HepG2 (cell line): ENCODE results near the gene ZMIZ1. TPM values are rescaled to one million over a fixed set of nuclear protein-coding genes. Genes with fewer than 3 reads are reported as not detected.
A peak's percentile ranks its signal among the peaks of the same experiment; 100 is the strongest.

ENCODE experiments used
- ARID4A ChIP-seq: sonication (generic); formaldehyde crosslinking; IDR thresholded peaks from 2 replicates; pipeline ENCODE4 v1.5.0; 2020; ENCODE audit warnings: mild to moderate bottlenecking, missing genetic modification reagents, borderline replicate concordance
- BORCS8-MEF2B ChIP-seq: sonication (generic); formaldehyde crosslinking; IDR thresholded peaks from 2 replicates; pipeline ENCODE4 v1.8.0; 2022; ENCODE audit warnings: mild to moderate bottlenecking, missing genetic modification reagents
- CAMTA2 ChIP-seq: sonication (generic); formaldehyde crosslinking; IDR thresholded peaks from 2 replicates; pipeline ENCODE4 v1.4.0; 2020; ENCODE audit warnings: mild to moderate bottlenecking, missing genetic modification reagents, borderline replicate concordance
- CC2D1A ChIP-seq: sonication (generic); formaldehyde crosslinking; IDR thresholded peaks from 2 replicates; pipeline ENCODE4 v1.8.1; 2023; ENCODE audit warnings: mild to moderate bottlenecking, missing genetic modification reagents
- FOXO4 ChIP-seq: sonication (generic); formaldehyde crosslinking; conservative IDR thresholded peaks from 2 replicates; pipeline ENCODE4 v1.8.1; 2023; ENCODE audit warnings: missing genetic modification reagents
- HINFP ChIP-seq: sonication (generic); formaldehyde crosslinking; IDR thresholded peaks from 2 replicates; pipeline ENCODE4 v1.4.0; 2020; ENCODE audit warnings: low read depth, mild to moderate bottlenecking, missing genetic modification reagents
- JUND ChIP-seq: sonication (generic); formaldehyde crosslinking; IDR thresholded peaks from 2 replicates; pipeline ENCODE4 v1.8.0; 2022; ENCODE audit warnings: mild to moderate bottlenecking, missing genetic modification reagents
- LCORL ChIP-seq, 2 experiments: fragments of 450-650 bp in 1 of 2; sonication (generic) in 1 of 2; formaldehyde crosslinking in 1 of 2; IDR thresholded peaks; 2 replicates each; pipeline versions ENCODE4 v1.5.0 to v1.6.1; 2017 to 2020; ENCODE audit warnings: antibody characterized with exemption in 1 of 2, missing genetic modification reagents in 1 of 2
- MBD4 ChIP-seq: IDR thresholded peaks from 2 replicates; pipeline ENCODE4 v1.6.1; 2012; ENCODE audit warnings: low read length, inconsistent platforms, borderline replicate concordance
- RFXANK ChIP-seq: IDR thresholded peaks from 2 replicates; pipeline ENCODE4 v1.6.1; 2016
- SP4 ChIP-seq: sonication (generic); formaldehyde crosslinking; IDR thresholded peaks from 2 replicates; pipeline ENCODE4 v1.8.1; 2023; ENCODE audit warnings: mild to moderate bottlenecking, missing genetic modification reagents
- ZNF34 ChIP-seq: sonication (generic); formaldehyde crosslinking; IDR thresholded peaks from 2 replicates; pipeline ENCODE4 v1.4.0; 2020; ENCODE audit warnings: mild to moderate bottlenecking, missing genetic modification reagents, borderline replicate concordance
- ZNF343 ChIP-seq: sonication (generic); formaldehyde crosslinking; IDR thresholded peaks from 2 replicates; pipeline ENCODE4 v1.4.0; 2020; ENCODE audit warnings: mild to moderate bottlenecking, missing genetic modification reagents
- ZNF564 ChIP-seq: sonication (generic); formaldehyde crosslinking; IDR thresholded peaks from 2 replicates; pipeline ENCODE4 v1.8.1; 2023; ENCODE audit warnings: mild to moderate bottlenecking, missing genetic modification reagents
- ZNF605 ChIP-seq: sonication (generic); formaldehyde crosslinking; IDR thresholded peaks from 2 replicates; pipeline ENCODE4 v1.8.0; 2022; ENCODE audit warnings: mild to moderate bottlenecking, missing genetic modification reagents
- ZNF644 ChIP-seq: IDR thresholded peaks from 2 replicates; pipeline ENCODE4 v1.6.1; 2016; ENCODE audit warnings: low read depth
- ZNF737 ChIP-seq: sonication (generic); formaldehyde crosslinking; IDR thresholded peaks from 2 replicates; pipeline ENCODE4 v1.5.0; 2020; ENCODE audit warnings: missing genetic modification reagents, mild to moderate bottlenecking, borderline replicate concordance
- ZNF792 ChIP-seq: IDR thresholded peaks from 2 replicates; pipeline ENCODE4 v1.6.1; 2016
- ZSCAN12 ChIP-seq: sonication (generic); formaldehyde crosslinking; IDR thresholded peaks from 2 replicates; pipeline ENCODE4 v1.9.0; 2021; ENCODE audit warnings: mild to moderate bottlenecking, missing genetic modification reagents
- ZSCAN20 ChIP-seq: sonication (generic); formaldehyde crosslinking; IDR thresholded peaks from 2 replicates; pipeline ENCODE4 v1.4.0; 2020; ENCODE audit warnings: missing genetic modification reagents, mild to moderate bottlenecking, borderline replicate concordance
- polyA plus RNA-seq, 8 experiments: library from polyadenylated mRNA; depleted of rRNA in 3 of 8; stranded (reverse) in 7 of 8; unstranded in 1 of 8; fragments of >200 nt; fragmentation: Illumina TruSeq in 4 of 8; extraction: Trizol in 4 of 8; gene quantifications; 2 replicates each; pipeline versions ENCODE4 v1.2.1 to v1.2.3, GENCODE V29; 2011 to 2016; ENCODE audit warnings: low read depth in 4 of 8, missing spikeins in 1 of 8, mixed read lengths in 1 of 8; ENCODE audit not compliant: insufficient read depth in 1 of 8
- total RNA-seq, 5 experiments: library from RNA; depleted of rRNA; stranded (reverse); fragments of >200 nt; fragmentation: Illumina TruSeq; extraction: Trizol; gene quantifications; 2 replicates each; pipeline ENCODE4 v1.2.3, GENCODE V29; 2016; ENCODE audit warnings: low read depth in 1 of 5
- TF ChIP-seq, protein P1 (sequence below): sonication (generic); formaldehyde crosslinking; IDR thresholded peaks from 2 replicates; pipeline ENCODE4 v1.4.0; 2020; ENCODE audit warnings: mild to moderate bottlenecking, missing genetic modification reagents
- TF ChIP-seq, protein P2 (sequence below): sonication (generic); formaldehyde crosslinking; IDR thresholded peaks from 2 replicates; pipeline ENCODE4 v1.5.0; 2020; ENCODE audit warnings: missing genetic modification reagents

Gene ZMIZ1
- total and polyA plus RNA-seq, 2 of the 13 experiments (the other 11 are each of a cell fraction or from before 2014, with no cell fraction given) = 5.3 to 10.2 TPM

GRCh38 chr10:79188154-79188965 is 119.6 kb downstream of the ZMIZ1 start (continued):
- TF ChIP-seq ZNF737 (CRISPR knock-in tag) (no peak), FOXO4 (CRISPR knock-in tag) (no peak), ZNF644 (0 out of 2 replicates have a peak, but pooled peaks have one; percentile 37), LCORL (IDR thresholded peaks at IDR 0.05) (no peak), LCORL (CRISPR knock-in tag; IDR thresholded peaks at IDR 0.05) (peak; percentile 88), ZSCAN20 (CRISPR knock-in tag) (no peak), RFXANK (CRISPR knock-in tag) (no peak), ZNF564 (CRISPR knock-in tag) (no peak), ZNF605 (peak; percentile 23; the same call in 1 of the 2 replicates), MBD4 (no peak), ZSCAN12 (CRISPR knock-in tag) (no peak), ZNF34 (no peak), CC2D1A (CRISPR knock-in tag) (no peak), BORCS8-MEF2B (no peak), ARID4A (CRISPR knock-in tag) (peak; percentile 72; the same call in 1 of the 2 replicates), ZNF343 (CRISPR knock-in tag) (0 out of 2 replicates have a peak, but pooled peaks have one; percentile 28), JUND (CRISPR knock-in tag) (peak; percentile 42; the same call in 1 of the 2 replicates), ZNF792 (peak; percentile 35; the same call in 1 of the 2 replicates), CAMTA2 (CRISPR knock-in tag) (no peak), HINFP (CRISPR knock-in tag) (no peak), SP4 (CRISPR knock-in tag) (no peak)
- TF ChIP-seq, protein P1, sequence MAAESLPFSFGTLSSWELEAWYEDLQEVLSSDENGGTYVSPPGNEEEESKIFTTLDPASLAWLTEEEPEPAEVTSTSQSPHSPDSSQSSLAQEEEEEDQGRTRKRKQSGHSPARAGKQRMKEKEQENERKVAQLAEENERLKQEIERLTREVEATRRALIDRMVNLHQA (CRISPR knock-in tag) = no peak
- TF ChIP-seq, protein P2, sequence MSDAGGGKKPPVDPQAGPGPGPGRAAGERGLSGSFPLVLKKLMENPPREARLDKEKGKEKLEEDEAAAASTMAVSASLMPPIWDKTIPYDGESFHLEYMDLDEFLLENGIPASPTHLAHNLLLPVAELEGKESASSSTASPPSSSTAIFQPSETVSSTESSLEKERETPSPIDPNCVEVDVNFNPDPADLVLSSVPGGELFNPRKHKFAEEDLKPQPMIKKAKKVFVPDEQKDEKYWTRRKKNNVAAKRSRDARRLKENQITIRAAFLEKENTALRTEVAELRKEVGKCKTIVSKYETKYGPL = 0 out of 2 replicates have a peak, but pooled peaks have one; percentile 30
